GM21737 (cell line): ENCODE results near the gene KIF1B.
A peak's percentile ranks its signal among the peaks of the same experiment; 100 is the strongest.
"Not testable (repeated sequence)": the region's sequence is repeated elsewhere in the genome, so short reads cannot be mapped to it uniquely, and the experiment has no call there.

ENCODE experiments used
- ATAC-seq: cut with Tn5 transposase; IDR thresholded peaks from one replicate; pipeline ENCODE4 v1.9.1; 2021; ENCODE audit warnings: mild to moderate bottlenecking, moderate library complexity; ENCODE audit not compliant: unreplicated experiment

The KIF1B gene

DNA sequence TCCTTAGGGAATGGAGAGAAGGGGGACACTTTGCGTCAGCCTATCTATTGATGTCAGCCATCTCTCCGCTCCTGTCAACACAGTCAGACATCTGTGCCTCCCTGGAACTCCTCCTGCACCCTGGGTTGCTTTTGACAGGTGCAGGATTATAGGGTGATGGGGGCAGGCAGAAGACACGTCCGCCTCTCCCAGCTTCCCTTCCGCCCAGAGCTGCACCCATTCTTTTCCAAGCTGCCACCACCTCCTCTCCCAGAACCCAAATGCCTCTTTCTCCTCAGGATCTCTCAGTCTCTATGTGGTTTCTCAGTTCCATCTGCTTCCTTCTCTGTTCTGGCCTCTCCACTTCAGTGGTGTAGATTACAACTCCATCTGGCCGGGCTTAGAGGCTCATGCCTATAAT is 17.1 kb upstream of the KIF1B start:
- ATAC-seq, result no peak

DNA sequence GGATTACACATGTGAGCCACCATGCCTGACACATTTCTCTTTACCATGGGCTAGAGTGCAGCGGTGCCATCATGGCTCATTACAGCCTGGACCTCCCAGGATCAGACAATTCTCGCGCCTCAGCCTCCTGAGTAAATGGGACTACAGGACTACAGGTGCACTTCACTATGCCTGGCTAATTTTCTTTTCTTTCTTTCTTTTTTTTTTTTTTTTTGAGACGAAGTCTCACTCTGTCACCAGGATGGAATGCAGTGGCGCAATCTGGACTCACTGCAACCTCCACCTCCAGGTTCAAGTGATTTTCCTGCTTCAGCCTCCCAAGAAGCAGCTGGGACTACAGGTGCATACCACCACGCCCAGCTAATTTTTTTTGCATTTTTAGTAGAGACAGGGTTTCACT is 14.8 kb upstream of the KIF1B start:
- ATAC-seq, result no peak

DNA sequence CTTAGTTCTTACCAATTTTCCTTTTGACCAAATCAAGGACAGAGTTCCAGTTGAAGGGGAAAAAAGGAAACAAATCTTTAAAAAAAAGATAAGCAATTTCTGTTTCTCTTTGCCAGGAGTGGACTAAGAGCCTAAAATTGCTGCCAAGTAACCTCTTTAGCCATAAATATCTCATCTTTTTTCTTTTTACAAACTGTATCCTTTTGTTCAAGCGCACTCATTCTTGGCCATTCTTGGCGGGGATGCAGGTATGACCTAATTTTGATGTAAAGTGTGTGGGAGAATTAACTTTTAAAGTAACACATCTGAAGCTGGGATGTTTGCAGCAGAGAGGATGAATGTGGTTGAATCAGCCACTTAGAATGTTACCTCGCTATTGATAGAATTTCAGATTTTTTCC is 13.4 kb upstream of the KIF1B start:
- ATAC-seq, result no peak

DNA sequence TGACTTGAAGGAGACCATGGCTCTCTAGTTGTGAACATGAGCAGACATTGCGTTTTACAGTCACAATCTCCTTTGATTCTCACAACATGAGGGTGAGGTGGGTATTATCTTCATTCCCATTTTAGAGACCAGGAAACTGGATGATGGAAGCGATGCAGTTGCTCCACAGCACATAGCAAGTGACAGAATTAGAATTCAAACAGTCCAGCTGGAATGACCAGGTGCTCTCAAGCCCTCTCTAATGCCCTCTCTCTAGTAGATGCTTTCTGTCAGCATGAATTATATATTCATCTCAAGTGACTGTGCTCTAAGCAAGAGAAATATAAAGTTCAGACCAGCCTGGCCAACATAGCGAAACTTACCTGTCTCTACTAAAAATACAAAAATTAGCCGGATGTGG is 9.8 kb upstream of the KIF1B start:
- ATAC-seq, result no peak

DNA sequence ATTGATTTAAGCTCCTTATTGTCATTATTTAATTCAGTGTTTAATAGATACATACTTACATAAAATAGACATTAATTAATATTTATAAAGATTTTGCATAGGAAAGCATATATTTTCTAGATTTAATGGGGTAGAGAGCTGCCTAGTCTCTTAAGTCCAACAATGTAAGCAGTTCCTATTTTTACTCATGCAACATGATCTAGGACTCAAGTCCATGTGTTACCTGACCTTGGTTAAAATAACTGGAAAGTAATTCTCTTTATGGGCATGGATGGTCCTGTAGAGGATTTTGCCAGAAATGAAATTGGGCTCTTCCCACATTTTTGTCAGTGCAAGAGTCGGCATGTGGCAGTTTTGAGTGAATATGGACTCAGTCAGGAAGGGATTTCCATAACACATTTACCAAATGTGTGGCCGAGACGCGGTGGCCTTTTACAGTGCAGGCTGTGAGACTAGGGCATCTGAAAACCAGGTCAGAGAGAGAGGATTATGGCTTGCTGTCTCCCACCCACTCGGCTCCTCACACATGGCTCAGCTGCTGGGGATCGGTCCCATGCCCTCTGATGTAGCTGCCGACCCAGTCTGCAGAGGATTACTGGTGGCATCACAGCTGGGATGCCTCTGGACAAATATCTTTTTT is 6.2 kb upstream of the KIF1B start:
- no peak for ATAC-seq

DNA sequence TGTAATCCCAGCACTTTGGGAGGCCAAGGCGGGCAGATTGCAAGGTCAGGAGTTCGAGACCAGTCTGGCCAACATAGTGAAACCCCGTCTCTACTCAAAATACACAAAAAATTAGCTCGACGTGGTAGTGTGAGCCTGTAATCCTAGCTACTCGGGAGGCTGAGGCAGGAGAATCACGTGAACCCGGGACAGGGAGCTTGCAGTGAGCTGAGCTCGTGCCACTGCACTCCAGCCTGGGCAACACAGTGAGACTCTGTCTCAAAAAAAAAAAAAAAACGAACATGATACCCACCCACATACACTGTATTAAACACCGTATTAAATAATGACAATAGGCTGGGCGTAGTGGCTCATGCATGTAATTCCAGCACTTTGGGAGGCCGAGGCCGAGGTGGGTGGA is 5.2 kb upstream of the KIF1B start:
- not testable (repeated sequence) for ATAC-seq

DNA sequence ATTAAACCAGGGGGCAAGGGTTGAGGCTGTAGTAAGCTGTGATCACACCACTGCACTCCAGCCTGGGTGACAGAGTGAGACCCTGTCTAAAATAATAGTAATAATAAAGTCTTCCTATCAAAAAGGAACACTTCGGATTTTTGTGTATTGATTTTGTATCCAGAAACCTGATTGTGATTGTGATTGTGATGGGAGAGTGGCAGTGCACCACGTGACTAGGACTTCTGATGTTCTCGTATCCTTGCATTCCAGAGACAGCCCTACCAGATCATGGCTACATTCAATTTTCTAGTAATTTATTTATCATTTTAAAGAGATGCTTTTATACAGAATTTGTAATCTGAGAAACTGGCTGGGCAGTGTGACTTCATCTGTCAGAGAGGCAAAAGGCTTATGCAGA is 2.6 kb upstream of the KIF1B start:
- ATAC-seq, result no peak

DNA sequence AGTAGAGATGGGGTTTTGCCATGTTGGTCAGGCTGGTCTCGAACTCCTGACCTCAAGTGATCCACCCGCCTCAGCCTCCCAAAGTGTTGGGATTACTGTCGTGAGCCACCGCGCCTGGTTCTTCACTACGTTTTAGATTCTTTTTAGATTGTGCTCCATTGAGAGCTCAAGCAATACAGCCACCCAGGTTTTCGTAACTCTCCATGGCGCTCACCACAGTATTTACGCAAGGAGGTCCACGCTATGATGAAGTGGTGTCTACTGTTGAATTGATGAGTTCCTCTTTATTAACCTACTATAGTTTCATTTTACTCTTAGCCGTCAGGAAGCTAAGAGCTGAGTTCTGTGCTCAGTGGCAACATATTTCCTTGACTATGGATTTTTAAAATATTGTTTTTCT is 1.8 kb upstream of the KIF1B start:
- no peak for ATAC-seq

DNA sequence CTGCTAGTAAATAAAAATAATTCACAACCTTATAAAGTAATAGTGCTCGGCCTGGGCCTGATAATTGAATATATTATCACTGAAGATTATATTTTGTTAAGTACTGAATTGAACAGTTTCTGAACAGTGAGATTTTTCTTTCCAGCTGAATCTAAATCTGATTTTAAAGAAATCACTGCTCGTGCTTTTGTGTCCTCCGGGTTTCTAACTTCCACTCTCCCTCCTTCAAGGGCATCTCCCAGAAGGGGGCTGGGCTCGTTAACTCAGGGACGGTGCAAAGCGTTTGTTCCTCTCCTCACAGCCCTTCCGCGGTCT is 823 bp upstream of the KIF1B start:
- no peak for ATAC-seq

DNA sequence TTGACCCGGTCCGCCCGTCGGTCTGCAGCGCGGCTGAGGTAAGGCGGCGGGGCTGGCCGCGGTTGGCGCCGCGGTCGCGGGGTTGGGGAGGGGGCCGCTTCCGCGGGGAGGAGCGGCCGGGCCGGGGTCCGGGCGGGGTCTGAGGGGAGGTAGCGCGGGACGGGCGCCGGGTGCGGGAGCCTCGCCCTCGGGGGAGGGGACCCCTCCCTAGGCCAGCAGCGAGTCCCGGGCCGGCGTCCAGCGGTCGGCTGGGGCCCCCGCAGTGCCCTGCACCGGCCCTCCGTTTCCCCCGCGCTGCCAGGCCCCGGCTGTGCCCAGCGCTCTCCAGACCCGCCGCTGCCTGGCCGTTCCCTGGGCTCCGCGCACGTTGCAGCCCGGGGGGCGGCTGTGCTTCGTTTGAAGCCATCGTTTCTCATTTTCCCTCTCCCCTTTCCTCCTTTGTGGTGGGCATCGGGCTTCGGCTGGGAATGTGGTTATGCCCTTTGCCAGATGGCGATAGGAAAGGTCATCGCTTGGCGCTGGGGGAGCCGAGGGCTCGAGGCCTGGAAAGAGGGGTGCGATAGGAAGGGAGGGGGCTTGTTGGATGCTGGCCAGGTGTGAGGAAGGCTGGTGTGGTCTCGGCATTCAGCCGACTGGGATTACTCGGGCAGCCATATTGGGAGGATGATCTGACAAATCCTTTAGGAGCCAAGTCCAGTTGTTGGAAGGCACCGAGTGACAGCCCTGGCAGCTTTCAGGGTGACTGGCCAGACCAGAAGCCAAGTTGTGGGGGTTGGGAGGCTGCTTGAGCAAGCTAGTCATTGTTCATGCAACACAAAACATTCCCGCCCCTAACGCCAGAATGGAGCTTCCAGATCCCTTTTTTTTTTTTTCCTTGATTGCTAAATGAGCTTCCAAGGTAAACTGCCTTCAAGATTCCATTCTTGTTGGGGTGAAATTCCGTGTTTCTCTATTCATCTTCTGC is 753 bp downstream of the KIF1B start:
- peak; percentile 13 for ATAC-seq

DNA sequence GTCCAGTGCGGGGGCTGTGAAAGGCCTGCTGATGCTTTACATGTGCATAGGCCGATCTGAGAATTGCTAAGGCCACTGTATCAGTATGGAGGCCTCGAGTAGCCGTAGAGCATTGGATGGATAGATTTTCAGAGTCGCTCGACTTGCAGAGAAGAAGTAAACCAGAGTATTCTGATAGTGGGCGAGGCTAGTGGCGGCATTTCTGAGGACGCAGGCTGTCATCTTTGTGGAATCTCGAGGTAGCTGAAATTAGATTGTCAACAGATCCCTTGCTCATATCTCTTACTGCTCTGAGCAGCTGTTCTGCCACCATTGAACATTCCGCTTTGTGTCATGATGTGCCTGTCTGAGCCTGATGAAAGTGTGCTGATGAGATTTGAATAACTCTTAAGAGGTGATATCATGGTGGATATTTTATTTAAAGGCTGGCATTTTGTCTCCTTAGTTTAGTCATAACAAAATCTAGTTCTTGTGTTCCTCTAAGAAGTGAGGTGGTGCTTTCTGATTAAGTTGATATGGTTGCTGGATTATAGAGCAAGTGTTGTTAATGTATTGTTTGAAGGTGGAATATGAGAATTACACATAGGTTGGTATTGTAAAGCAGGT is 1.5 kb downstream of the KIF1B start:
- no peak for ATAC-seq

DNA sequence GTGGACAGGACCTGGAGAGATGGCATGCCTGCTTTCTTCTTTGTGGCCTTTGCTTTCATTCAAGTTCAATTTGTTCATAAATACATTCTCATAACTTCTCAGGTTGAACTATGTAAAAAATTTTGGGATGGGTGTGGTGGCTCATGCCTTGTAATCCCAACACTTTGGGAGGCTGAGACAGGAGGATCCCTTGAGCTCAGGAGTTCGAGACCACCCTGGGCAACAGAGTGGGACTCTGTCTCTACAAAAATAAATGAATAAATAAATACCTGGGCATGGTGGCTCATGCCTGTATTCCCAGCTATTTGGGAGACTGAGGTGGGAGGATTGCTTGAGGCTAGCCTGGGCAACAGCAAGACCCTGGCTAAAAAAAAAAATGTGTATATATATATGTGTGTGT is 2.1 kb downstream of the KIF1B start:
- ATAC-seq, result no peak

DNA sequence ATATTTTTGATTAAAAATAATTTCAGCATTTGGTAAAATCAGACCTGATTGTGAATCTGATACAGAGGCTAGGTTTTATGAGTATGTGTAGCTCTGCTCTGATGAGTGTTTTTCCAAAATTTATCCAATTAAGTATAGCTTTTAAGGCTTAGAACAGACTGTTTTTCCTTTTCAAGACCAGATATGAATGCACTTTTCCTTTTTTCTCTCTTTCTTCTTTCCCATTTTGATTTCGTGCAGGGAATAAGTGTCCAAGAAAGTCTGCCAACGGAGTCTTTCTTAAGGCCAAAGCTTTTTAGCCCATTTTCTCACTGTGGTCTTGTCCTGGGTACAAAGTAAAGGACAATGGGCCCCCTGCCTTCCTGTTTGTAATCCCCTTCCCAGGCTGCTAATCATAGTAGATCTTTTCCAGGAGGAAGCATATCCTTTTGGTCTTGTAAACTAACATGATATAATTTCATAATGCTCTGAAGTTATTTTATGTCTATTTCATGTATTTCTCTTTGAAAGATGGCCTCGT is 2.9 kb downstream of the KIF1B start:
- no peak for ATAC-seq

DNA sequence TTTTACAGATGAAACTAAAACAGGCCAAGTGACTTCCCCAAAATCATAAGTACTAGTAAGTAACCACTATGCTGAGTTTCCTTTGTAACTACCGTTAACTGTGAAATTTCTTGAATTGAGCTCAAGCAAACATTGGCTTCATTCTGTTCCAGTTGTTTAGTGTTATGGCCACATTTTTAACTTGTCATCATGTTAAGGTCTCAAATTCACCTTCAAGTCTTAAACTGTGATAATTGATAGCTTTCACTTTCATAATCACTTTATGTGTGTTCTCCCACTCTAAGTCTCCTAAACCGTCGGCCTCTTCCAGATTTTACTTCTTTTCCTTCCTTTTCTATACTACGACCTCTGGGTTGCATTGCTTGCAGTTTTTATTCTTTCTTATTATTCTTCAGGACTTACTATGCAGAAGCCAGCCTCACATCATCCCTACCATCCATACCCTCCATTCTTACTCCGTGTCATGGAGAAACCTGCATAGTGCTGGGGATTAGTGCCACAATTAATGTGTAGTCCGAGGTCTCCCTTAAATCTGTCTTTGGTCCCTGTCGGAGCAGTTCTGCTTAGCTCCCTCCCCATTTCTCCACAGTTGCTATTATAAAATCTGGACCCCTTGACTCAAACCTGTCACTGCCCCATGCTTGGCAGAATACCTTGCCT is 5.8 kb downstream of the KIF1B start:
- ATAC-seq, result no peak

DNA sequence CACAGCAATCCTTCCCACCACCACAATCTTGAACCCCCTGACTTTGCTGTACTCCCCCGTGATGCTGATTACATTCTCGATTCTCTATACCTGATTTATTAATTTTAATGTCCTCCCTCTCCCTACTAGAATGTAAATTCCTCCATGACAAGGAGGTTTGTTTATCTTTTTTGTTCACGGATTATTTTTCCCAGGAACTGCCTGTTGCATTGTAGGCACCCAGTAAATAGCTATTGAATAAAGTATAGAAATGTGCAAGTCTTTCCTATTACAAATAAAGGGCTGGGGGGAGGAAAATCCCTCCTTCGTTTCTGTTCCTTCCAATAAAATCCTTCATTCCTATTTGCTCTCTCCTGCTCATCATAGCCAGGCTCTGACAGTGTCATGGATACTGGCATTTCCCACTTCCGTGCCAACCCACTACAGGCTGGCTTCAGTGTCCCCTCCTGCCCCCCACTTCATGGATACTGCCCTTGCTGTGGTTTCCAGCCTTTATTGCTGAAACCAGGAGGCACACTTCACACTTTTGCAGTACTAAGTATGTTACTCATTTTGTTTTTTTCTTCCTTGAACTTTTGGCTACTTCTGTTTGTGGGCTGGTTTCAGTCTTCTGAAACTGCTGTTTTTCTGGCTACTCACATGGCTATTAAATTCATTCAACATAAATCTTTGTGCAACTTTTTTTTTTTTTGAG is 7.5 kb downstream of the KIF1B start:
- no peak for ATAC-seq

DNA sequence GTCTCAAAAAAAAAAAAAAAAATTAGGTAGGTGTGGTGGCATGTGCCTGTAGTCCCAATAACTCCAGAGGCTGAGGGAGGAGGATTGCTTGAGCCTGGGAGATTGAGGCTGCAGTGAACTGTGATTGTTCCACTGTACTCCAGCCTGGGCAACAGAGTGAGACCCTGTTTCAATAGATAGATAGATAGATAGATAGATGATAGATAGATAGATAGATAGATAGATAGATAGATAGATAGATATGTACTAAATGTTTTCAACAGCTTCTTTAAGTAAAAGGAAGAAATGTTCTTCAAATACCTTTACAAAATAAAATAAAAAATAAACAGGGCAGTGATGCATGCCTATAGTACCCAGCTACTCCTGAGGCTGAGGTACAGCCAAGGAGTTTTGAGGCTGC is 9.8 kb downstream of the KIF1B start:
- no peak for ATAC-seq

DNA sequence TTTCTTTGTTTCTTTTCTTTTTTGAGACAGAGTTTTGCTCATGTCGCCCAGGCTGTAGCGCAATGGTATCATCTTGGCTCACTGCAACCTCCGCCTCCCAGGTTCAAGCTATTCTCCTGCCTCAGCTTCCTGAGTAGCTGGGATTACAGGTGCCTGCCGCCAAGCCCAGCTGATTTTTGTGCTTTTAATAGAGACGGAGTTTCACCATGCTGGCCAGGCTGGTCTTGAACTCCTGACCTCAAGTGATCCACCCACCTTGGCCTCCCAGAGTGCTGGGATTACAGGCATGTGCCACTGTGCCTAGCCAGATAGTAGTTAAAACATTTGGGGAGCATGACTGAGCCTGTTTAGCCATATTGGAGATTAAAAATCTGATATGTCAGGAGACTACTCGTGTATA is 10.3 kb downstream of the KIF1B start:
- ATAC-seq, result not testable (repeated sequence)

DNA sequence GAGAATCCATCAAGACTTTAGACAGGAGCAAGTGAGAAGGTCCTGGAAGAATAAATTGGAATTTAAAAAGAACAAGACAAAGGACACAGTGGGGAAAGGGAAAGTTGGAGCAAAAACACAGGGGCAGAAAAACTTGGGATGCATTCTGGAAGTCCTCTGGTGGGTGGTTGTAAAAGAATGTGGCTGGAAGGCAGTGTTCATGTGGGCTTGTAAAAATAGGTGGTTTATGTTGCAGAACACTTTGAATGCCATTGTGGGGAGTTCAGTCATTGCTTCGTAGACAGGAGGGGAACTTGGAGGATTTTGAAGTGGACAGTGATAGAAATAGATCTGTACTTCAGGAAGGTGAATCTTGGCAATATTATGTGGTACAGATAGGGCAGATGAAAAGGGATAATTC is 15.2 kb downstream of the KIF1B start:
- no peak for ATAC-seq

DNA sequence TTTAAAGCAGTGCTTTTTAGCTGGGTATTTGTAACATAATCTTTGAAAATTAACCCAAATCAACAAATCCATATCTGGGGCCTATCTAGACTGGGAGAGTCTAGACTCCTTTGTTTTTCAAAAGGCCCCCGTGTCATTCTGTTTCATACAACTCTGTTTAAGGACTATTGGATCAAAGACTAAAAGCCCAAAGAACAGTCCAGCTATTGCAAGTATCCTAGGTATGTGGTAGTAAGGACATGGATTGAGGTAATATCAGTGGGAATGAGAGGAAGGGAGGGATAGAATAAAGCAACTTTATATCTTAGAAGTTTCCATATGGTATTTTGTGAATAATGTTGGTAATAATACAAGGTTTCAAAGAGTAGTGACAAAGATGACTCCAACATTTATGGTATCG is 18.2 kb downstream of the KIF1B start:
- ATAC-seq, result no peak

DNA sequence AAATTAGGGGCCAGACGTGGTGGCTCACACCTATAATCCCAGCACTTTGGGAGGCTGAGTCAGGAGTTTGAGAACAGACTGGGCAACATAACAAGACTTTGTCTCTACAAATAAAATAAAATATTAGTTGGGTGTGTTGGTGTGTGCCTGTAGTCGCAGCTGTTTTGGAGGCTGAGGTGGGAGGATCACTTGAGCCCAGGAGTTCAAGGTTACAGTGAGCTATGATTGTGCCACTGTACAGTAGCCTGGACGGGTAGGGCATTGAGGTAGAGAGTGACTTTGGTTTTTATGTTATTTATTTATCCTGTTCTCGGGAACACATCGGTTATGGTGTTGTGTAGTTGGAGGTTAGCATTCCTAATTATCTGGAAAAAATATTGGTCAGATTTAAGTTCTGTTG is 19.5 kb downstream of the KIF1B start:
- no peak for ATAC-seq

DNA sequence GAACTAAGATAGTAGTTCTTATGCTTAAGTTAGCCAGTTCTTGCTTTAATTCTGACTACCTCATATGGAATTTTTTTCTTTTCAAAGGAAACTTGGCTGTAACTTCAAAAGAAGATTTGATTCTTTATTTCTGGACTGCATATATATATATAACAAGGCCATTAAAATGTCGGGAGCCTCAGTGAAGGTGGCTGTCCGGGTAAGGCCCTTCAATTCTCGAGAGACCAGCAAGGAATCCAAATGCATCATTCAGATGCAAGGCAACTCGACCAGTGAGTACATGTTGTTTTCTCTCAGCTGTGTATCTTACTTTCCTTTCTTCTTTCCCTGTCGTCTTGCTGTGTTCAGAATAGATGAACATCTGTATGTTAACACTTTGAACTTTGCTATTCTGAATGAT is 21.8 kb downstream of the KIF1B start:
- ATAC-seq, result no peak
